Glomerular visceral epithelial cell (primary cell): ENCODE measurements around the gene LRRC59.
A peak's percentile ranks its signal among the peaks of the same experiment; 100 is the strongest.

ENCODE experiments used
- DNase-seq: peaks from one replicate; pipeline ENCODE4 v3.0.0-alpha.2; 2016; ENCODE audit errors: extremely low spot score

The LRRC59 gene

DNA sequence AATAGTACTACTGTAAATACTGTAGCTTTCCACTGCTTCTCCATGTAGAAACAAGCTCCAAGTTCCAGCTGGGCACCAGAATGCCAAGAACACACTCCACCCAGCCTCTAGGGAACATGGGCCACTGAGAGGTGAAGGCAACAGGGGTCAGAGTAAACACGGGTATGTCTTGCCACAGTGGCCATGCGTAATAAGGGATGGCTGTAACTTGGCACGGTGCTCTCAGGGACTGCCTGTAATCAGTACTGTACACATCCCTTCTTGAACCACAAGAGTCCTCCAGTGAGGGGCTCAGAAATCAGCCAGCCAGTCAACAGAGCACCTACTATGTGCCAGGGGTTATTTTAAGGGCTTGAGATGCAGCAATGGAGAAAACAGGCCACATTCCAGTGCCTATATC lies 10.8 kb downstream of the LRRC59 start:
- no peak for DNase-seq

DNA sequence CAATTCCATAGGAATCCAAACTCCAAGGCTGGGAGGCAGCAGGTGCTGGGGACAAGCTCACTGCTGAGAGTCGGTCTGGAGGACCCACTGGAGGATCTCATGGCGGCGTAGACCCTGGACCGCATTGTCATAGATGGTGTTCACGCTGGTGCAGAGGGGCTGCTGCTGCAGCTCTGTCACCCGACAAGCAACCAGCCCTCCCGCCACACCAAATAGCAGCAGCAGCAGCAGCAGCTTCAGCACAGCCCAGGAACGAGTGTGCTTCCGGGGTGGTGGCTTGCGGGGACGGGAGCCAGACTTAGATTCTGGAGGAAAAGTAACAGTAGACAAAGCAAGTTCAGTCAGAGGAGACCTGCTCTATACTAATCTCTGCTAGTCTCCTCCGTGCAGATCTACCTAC lies 14.4 kb downstream of the LRRC59 start:
- no peak for DNase-seq

DNA sequence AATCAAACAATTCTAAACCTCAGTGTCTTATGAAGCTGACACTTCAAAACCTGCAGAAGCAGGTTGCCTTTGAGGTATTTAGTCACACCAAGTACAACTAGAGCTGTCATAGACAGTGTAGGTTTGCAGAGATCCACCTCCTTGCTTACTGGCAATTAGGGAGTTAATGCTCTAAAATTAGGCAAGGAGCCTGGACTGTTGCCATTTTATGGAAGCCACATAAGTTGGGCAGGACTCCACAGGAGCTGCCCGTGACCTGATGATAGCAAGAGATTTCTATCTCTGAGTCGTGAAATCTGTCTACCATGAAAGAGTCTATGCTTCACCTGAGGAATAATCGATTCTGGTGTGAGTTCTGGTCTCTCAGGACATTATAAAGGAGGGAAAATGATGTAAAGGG lies 15.4 kb downstream of the LRRC59 start:
- DNase-seq = no peak

DNA sequence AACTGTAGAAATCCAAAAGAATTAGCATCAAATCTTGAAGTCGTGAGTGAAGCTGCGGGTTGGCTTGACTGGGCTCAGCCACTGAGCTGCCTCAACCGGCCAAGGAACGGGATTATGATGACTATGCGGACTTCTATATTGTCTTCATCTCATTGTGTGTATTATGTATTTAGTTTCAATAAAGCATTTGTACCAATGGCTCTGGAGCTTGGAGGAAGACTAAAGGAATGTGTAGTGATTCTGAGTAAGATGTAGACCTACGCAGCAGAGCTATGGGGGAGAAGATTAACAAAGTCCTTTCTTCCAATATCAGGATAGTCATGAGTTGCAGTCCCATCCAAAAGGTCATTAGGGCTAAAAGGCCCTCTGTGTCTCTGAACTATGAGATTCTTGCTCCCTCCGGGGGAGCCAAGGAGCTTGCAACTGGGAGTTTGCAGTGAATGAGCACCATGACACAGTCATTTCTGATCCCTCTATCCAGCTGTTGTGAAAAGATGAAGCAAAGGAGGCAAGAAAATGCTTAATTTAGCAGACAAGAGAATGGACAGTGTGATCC lies 16.0 kb downstream of the LRRC59 start:
- DNase-seq = no peak

DNA sequence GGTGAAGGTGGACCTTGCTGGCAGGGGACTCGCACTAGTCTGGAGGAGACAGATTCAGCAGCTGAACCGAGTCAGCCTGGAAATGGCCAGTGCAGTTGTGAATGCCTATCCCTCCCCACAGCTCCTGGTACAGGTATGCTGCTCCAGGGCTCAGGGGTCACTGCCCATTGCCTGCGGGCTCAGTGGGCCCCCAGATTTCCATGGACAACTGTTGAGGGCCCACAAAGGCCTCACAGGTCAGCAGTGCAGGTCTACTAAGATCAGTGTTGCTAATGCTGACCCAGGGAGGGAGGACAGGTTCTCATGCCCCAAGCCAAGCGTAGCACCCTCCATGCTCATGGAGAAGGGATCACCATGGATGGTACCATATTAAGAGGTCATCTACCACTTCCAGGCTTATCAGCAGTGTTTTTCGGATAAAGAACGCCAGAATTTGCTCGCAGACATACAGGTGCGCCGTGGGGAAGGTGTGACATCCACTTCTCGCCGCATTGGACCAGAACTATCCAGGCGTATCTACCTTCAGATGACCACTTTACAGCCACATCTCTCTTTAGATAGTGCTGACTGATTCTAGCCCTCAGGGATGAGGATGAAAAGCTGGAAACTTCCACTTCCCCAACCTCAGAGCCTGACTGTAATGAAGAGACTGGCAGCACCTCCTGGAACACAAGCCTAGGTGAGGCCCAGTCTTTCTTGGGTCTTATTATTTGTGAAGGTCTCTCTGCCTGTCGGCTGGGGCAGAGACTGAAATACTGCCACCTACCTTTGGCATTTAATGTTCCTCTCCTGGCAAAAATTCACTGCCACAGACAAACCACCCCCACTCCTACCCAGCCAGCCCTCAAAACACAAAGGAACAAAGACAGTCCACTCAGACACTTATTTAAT lies 16.7 kb downstream of the LRRC59 start:
- DNase-seq = no peak

DNA sequence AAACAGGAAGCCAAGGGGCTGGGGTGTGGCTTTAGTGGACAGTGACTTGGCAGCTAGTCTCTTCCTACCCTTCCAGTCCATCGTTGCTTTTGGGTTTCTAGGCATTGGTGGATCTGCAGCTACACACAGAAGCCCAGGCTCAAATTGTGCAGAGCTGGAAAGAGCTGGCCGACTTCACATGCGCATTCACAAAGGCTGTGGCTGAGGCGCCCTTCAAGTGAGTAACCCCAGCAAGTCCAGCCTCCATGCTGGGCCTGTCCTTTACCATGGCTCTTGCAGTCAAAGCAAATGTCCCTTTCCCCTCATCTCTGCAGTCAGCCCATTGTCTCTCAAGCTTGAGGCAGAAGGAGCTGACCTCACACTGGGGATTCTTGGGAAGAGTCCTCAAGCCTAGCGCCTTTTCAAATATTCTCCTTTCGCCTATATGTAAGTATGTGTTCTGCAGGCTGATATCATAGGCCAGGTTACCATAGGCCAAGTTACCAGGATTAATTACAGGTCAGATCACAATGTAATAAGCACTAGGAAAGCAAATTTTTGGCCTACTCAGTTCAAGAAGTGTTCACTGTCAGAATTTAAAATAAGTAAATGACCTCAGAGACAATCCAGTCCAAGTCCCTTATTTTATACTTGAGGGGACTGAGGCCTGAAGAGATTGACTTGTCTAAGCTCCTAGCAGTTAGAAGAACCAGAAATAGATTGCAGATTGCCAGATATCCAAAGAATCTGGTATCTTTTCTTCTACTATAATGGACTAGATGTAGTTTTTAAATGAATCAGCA lies 17.8 kb downstream of the LRRC59 start:
- no peak for DNase-seq

DNA sequence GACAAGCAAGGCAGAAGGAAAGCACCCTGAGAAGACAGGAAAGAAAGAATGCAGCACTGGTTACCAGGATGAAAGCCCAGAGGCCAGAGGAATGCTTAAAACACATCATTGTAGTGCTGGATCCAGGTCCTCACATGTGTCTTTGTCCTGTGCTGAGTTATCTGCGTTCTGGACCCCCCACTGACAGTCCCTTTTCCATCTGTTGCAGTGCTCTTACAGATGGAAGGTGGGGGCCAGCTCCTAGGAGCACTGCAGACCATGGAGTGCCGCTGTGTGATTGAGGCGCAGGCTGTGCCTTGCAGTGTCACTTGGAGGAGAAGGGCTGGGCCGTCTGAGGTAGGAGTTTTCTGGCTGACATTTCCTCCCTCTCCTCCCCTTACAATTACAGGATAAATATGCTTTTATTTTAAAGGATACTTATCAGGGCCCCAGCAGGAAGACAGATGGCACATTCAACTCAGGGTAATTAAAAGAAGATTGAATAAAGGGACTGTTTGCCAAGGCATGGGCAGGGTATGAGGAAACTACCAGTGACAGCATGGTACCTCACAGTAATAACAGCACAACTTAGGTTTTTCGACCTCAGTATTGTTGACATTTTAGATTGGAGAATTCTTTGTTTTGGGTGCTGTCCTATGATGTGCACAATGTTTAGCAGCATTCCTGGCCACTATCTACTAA lies 21.3 kb downstream of the LRRC59 start:
- no peak for DNase-seq

DNA sequence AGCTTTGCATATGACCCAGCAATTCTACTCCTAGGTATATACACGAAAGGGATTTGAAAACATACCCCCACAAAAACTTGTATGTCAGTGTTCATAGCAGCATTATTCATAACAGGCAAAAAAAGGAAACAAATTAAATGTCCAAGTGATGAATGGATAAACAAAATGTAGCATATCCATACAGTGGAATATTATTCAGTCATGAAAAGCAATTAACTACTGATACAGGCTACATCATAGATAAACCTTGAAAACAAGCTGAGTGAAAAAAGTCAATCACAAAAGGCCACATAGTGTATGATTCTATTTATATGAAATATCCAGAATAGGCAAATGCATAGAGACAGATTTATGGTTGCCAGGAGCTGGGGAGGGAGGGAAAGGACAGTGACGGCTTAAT lies 23.6 kb downstream of the LRRC59 start:
- DNase-seq = no peak

DNA sequence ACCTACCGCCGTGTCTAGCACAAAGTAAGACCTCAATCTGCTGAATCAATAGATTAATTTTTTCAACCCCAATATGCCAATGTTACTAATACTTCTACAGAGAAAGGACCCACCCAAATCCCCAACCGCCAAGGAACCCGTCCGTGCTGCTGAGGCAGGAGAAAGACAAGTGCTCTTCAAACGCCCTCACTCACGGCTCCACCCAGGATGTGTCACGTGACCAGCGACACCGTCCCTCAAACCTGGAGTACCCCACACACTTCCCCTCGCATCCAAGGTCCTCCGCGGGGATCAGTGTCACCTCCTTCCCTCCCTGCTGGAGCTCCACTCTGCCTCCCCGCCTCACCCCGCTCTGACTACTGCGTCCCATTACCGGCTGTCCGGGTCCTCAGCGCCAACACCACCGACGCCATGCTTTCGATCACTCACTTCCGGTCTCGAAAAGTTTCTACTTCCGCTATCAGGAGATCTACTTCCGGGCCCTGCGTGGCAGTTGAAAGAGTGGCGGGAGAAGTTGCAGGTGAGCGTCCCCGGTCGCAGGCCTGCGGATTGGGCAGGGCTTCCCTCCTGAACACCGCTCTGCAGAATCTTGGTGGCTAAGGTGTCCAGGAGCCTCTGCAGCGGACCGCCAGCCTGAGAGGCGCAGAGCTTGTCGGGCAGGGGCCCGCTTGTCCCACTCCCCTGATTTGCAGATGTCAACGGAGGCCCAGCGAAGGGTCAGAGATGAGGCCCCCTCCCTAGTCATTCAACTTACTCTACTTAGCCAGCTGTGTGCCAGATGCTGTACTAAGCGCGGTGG lies 24.4 kb downstream of the LRRC59 start, which contains the start of the genes EME1 and MRPL27:
EME1 (plus strand) TSS at position 472 of the 799 bp plus-strand sequence. CDS start 1,980 bp downstream, outside the sequence.
MRPL27 (minus strand) TSS at position 427 of the 799 bp plus-strand sequence; CDS start at position 413, 14 bp downstream.
- peak; percentile 87 for DNase-seq

DNA sequence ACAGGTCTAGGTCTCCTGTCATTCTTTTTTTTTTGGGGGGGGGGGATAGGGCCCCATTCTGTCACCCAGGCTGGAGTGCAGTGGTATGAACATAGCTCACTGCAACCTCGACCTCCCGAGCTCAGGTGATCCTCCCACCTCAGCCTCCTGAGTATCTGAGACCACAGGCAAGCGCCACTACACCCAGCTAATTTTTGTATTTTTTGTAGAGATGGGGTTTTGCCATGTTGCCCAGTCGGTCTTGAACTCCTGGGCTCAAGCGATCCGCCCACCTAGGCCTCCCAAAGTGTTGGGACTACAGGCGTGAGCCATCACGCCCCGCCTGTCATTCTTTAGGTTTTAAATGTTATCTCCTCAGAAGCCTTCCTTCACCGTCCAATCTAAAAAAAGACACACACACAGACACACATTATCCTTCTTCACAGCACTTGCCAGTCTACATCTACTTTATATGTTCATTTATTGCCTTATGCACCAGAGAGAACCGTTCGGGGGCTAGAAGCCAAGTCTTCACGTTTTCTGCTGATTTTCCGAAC lies 25.0 kb downstream of the LRRC59 start:
- DNase-seq = no peak

DNA sequence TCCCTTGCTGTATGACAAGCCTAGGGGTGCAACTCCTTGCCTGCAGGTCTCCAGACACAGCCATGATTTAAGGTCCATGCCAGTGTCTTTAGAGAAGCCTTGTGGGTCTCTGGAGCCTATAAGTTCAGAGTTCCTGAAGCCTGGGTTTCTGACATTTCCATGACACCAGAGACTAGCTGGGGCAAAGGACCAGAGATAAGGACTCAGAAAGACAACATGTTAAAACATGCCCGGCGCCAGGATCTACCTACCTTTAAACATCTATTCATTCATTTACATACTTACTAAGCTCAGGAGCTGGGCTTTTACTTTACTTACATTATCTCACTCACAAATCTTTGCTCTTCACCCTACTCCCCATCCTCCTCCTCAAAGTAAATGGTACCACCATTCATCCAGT lies 25.8 kb downstream of the LRRC59 start:
- no peak for DNase-seq

DNA sequence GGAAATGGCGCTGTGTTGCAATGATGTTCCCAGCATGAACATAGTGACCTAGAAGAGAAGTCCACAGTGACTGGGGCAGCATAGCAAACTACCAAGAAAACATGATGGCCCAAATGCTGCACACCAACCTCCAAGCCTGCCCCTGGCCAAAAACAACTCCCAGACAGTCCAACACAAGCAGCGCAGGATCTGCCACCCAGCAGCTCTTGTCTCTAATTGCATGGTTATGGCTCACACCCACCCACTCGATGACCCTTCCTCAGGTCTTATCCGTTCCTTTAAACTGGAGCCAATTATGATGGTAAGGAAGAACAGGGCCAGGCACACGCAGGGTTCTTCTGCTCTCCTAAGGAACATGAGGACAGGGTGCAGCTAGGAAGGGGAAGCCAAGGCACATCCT lies 27.3 kb downstream of the LRRC59 start:
- DNase-seq = no peak

DNA sequence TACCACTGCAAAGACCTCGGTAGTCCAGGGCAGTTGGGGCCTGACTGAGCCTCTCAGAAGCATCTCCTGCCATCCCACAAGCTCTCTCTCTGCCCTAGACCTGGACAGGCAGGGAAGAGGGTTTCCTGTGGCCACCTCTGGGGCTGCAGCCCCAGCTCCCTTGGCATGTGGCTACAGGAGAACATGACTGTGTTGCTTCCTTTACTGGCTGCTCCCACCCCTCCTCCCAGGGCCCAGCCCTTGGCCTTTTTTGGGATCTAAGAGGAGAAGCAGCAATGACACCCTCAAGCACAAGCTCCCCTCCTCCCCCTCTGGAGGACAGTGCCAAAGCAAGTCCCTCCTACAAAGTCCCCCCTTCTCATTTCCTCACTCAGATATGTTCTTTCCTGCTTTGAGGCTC lies 29.9 kb downstream of the LRRC59 start:
- no peak for DNase-seq

DNA sequence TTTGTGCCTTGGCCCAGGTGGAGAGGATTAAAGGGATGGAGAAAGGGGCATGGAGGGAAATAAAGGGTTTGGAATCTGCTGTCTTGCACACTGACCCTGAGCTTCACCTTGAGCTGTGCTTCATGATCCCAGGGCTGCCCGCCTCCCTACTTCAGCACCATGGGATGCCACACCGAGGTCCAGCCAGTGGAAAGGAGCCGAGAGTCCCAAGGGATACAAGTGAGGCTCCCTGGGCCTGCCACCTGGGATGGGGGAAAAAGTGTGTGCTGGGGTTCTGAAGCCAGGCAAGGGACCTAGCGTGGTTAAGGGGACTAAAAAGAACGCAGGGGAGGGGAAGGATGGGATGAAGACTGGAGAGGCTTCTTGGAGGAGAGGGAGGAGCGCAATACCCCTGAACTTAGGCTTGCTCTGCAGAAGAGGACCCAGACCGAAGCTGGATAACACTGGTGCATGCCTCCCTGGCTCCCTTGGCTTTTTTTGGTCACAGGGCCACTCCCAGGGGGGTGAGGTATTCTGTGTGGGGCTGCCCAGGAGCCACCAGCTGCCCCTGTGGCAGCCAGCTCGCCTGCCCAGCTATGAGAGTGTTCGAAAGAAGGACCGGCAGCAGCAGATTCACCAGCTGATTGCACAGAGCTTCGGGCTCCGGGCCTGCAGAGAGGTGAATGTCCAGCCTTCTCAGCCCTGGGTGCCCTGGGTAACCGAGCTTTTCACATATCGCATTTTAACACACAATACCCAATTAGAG lies 31.5 kb downstream of the LRRC59 start:
- no peak for DNase-seq

DNA sequence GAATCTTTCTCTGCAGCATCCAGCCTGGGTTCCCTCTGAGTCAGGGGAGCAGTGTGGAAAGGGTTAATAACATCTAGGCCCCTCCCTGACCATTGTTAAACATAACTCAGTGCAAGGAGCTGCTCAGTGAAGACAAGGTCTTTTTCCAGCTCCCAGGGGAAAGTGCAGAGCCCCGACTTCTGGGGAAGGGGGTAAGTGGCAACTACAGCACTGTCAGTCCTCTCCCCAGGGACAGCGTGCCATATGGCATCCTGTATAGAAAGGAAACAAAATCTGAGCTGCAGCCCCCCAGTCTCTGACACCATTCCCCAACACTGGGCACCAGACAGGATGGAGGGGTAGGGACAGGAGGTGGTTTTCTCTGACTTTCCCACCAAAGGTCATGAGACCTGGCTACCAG lies 32.2 kb downstream of the LRRC59 start:
- DNase-seq = no peak

DNA sequence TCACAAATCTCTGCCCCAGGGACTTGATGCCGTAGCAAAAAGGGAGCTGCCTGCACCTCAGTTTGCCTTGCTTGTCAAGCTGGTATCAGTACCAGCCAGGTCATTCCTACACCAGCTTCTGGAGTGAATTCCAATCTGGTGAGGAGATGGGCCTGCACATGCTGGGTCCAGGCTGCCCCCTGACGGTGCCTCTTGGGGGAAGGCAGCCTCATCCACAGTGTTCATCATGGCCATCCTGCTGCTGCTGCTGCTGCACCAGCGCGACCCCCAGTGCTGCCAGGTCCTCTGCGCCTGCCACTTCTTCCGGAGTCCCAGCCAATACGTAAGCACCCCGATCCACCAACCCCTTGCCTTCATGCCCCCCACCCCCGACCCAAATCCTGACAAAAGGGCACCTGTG lies 32.6 kb downstream of the LRRC59 start:
- DNase-seq = peak; percentile 44

DNA sequence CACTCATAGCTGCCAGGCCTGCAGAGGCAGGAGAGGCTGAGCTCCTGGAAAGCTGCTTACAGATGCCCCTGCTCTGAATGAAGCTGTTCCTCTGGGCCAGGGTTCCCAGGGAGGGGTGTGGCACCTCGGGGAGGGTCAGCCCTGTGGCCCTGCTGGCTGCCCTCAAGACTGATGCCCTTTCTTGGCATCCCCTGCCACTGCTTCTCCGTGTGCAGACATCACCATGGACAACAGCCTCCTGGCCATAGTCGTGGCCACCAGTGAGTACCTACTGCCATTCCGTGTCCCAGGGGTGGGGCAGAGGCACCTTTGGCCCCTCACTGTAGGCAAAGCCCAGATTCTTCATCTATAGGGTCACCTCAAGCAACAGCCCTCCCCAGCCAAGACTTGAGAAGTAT lies 33.3 kb downstream of the LRRC59 start:
- DNase-seq = no peak

DNA sequence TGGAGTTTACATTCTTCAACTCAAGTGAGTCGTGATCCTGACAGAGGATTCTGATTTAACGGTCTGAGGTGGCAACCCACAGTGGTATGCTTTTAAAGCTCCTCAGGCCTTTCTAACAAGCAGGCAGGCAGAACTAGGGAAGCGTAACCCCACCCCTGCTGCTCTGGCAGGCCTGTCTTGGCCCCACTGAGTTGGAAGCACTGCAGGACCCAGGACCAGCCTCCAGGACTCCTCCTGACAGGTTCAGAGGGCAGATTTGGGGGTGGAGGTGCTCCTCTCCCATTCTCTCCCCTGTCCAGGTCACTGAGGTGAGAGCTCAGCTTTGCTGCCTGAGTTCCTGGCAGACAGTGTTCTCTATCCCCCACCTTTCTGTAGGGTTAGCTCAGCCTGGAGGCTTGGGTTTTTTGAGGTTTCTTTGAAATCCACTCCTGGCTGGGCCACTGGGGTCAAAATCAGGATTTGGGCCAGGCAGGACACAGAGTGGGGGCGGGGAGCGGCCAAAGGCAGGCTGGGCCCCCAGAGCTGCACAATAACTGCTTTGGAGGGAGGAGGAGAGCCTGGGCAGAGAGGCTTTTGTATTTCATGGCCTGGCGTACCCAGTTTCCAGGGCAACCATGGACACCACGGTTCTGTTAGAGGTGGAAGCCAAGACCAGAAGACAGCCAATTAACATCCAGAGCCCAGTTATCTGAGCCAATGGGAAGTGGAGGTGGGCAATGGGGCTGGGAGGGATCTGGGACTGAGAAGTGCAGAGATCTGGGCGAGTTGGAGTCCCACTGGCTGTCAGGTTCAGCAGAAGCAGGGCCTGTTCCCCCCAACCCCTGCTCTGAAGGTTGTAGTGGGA lies 33.9 kb downstream of the LRRC59 start:
- peak; percentile 30 for DNase-seq

DNA sequence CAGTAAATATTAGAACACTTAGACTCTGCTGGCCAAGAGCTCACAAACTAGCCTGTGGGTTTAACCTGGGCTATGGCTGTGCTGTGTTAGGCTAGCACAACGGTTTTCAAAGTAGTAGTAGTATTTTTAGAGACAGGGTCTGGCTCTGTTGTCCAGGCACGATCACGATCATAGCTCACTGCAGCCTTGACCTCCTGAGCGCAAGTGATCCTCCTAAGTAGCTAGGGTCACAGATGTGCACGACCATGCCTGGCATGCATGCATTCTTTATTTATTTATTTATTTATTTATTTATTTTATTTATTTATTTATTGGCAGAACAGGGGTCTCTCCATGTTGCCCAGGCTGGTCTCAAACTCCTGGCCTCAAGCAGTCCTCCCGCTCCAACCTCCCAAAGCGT lies 34.7 kb downstream of the LRRC59 start:
- DNase-seq = no peak
